Thoracic aorta (tissue), 2 donors: ENCODE measurements around the gene SKA2. TPM values are rescaled to one million over a fixed set of nuclear protein-coding genes. Genes with fewer than 3 reads are reported as not detected.
"Not testable (repeated sequence)": the region's sequence is repeated elsewhere in the genome, so short reads cannot be mapped to it uniquely, and the experiment has no call there.

Experiments used
- ATAC-seq: fragments of 150-250 bp; one replicate; pipeline ENCODE4 v1.8.0; 2017; ENCODE audit warnings: low read depth; ENCODE audit not compliant: insufficient number of reproducible peaks, low FRiP score
- DNase-seq: peaks from one replicate; pipeline ENCODE4 v3.0.0-alpha.2; 2020; ENCODE audit warnings: low spot score
- H3K27ac ChIP-seq, 2 donors: fragments of 200-600 bp; sonication (generic); 1 replicate in 1 of 2; 2 replicates in 1 of 2; pipeline ENCODE4 v1.5.1; 2016; ENCODE audit warnings: mild to moderate bottlenecking in 2 of 2, moderate library complexity in 2 of 2
- H3K27me3 ChIP-seq: fragments of 200-600 bp; sonication (generic); replicated peaks from 2 replicates; pipeline ENCODE4 v1.6.0; 2016; ENCODE audit warnings: mild to moderate bottlenecking; ENCODE audit not compliant: insufficient read depth
- H3K36me3 ChIP-seq: fragments of 200-600 bp; sonication (generic); one replicate; pipeline ENCODE4 v1.5.1; 2016
- H3K4me1 ChIP-seq, 2 donors: fragments of 200-600 bp; sonication (generic); 1 replicate in 1 of 2; 2 replicates in 1 of 2; pipeline versions ENCODE4 v1.5.1 to v1.6.0; 2016; ENCODE audit warnings: low read depth in 2 of 2, mild to moderate bottlenecking in 1 of 2; ENCODE audit not compliant: control insufficient read depth in 1 of 2
- H3K4me3 ChIP-seq: fragments of 200-600 bp; sonication (generic); 2 replicates; pipeline ENCODE4 v1.5.1; 2016; ENCODE audit warnings: mild to moderate bottlenecking
- H3K9me3 ChIP-seq: fragments of 200-600 bp; sonication (generic); 2 replicates; pipeline ENCODE4 v1.5.1; 2016
- total RNA-seq, 2 donors: library from RNA; depleted of rRNA; stranded (reverse); fragments of >200 nt; gene quantifications; one replicate each; pipeline versions ENCODE4 v1.1.0 to v1.2.3, GENCODE V29; 2016
- TF ChIP-seq, protein P1 (sequence below): fragments of 200-600 bp; sonication (generic); IDR thresholded peaks from one replicate; pipeline ENCODE4 v1.5.1; 2019; ENCODE audit warnings: antibody characterized with exemption

The SKA2 gene
- total RNA-seq, 2 donors from 2014 or later, result 28.4 to 39.2 TPM

DNA sequence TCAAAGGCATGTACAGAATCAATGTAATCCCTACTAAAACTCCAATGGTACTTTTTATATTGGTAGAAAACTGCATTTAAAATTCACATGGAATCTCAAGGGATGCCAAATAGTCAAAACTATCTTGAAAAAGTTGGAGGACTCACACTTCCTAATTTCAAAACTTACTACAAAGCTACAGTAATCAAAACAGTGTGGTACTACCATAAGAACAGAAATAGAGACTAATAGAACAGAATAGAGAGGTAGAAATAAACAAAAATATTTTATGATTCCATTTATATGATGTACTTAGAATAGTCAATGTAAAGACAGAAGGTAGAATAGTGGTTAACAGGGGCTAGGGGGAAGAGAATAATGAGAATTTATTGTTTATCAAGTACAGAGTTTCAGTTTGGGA is 57.1 kb downstream of the SKA2 start:
- H3K4me3 ChIP-seq, result no peak overlapping the region
- H3K27me3 ChIP-seq, result no peaks in the 10 kb centered on the region
- H3K36me3 ChIP-seq, result no peaks in the 10 kb centered on the region
- TF ChIP-seq, protein P1, sequence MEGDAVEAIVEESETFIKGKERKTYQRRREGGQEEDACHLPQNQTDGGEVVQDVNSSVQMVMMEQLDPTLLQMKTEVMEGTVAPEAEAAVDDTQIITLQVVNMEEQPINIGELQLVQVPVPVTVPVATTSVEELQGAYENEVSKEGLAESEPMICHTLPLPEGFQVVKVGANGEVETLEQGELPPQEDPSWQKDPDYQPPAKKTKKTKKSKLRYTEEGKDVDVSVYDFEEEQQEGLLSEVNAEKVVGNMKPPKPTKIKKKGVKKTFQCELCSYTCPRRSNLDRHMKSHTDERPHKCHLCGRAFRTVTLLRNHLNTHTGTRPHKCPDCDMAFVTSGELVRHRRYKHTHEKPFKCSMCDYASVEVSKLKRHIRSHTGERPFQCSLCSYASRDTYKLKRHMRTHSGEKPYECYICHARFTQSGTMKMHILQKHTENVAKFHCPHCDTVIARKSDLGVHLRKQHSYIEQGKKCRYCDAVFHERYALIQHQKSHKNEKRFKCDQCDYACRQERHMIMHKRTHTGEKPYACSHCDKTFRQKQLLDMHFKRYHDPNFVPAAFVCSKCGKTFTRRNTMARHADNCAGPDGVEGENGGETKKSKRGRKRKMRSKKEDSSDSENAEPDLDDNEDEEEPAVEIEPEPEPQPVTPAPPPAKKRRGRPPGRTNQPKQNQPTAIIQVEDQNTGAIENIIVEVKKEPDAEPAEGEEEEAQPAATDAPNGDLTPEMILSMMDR, result no peak
- peaks cover 16 to 20% of the 10 kb centered on the region in 2 donors for H3K4me1 ChIP-seq
- no peak for DNase-seq
- H3K9me3 ChIP-seq, result no peaks in the 10 kb centered on the region
- no peak overlapping the region for H3K27ac ChIP-seq
- ATAC-seq, result no peak

GRCh38 chr17:59094861-59095530 is 60.0 kb downstream of the SKA2 start:
- Histone ChIP-seq H3K27me3 (no peaks in the 10 kb centered on the region), H3K27ac (peak overlapping the region in 1 of 2 donors; percentile 21), H3K4me3 (no peak overlapping the region), H3K9me3 (no peaks in the 10 kb centered on the region), H3K4me1 (peaks cover 16 to 22% of the 10 kb centered on the region in 2 donors), H3K36me3 (no peaks in the 10 kb centered on the region)
- DNase-seq, result no peak
- TF ChIP-seq, protein P1, result no peak
- ATAC-seq, result no peak

DNA sequence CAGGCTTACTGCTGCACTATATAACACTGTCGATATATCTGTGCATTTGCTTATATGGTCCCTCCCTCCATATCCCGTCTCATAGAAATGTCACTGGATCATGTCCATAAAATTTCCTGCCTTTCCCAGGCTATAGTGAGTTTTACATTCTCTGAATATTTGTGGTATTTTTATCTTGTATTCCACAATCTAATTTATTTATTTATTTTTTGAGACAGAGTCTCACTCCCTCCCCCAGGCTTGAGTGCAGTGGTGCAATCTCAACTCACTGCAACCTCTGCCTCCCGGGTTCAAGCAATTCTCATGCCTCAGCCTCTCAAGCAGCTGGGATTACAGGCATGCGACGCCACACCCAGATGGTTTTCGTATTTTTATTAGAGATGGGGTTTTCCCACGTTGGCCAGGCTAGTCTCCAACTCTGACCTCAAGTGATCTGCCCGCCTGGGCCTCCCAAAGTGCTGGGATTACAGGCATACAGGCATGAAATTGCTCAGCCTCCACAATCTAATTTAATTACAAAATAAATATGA is 61.2 kb downstream of the SKA2 start:
- H3K27ac ChIP-seq, result peak overlapping the region; percentile 25 to 39
- peak overlapping the region; percentile 48 for H3K4me3 ChIP-seq
- TF ChIP-seq, protein P1, result no peak
- no peak for DNase-seq
- no peaks in the 10 kb centered on the region for H3K9me3 ChIP-seq
- peaks cover 16 to 22% of the 10 kb centered on the region in 2 donors for H3K4me1 ChIP-seq
- peaks cover 6% of the 10 kb centered on the region for H3K36me3 ChIP-seq
- H3K27me3 ChIP-seq, result no peaks in the 10 kb centered on the region
- ATAC-seq, result peak; percentile 79

DNA sequence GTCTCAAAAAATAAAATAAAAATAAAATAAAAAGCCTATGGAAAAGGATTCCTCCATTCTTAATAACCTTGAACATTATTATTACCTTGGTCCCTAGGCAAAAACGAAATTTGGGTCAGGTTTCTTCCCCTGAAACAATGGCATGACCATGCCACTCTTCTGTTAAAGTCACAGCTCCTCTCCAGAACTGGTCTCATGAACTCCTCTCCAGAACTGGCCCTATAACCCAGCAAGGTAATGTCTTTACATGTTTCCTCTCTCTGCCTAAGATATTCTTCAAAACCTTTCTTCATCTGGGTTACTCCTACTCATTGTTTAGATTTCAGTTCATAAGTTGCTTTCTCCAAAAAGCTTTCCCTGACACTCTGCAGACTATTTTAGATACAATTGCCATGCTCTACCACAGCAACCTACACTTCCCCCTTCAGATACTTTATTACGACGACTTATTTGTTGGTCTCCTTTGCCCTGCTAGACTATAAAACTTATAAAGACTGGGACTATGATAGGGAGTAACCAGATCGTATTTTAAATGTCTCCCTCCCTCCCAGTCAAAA is 61.8 kb downstream of the SKA2 start:
- ATAC-seq (peak; percentile 29), DNase-seq (no peak)
- Histone ChIP-seq H3K36me3 (peaks cover 6% of the 10 kb centered on the region), H3K27me3 (no peaks in the 10 kb centered on the region), H3K4me1 (peaks cover 16 to 22% of the 10 kb centered on the region in 2 donors), H3K27ac (peak overlapping the region; percentile 25 to 39), H3K4me3 (peak overlapping the region; percentile 48), H3K9me3 (no peaks in the 10 kb centered on the region)
- TF ChIP-seq, protein P1, result no peak

GRCh38 chr17:59090593-59090992 is 64.4 kb downstream of the SKA2 start:
- not testable (repeated sequence) for DNase-seq, H3K36me3 ChIP-seq, H3K27me3 ChIP-seq, H3K4me3 ChIP-seq, H3K9me3 ChIP-seq, ATAC-seq, H3K27ac ChIP-seq
- peaks cover 16 to 22% of the 10 kb centered on the region in 2 donors for H3K4me1 ChIP-seq
